GM12878 (cell line): ENCODE data around the gene POLR1H. TPM values are rescaled to one million over a fixed set of nuclear protein-coding genes. Genes with fewer than 3 reads are reported as not detected.
"Not testable (repeated sequence)": the region's sequence is repeated elsewhere in the genome, so short reads cannot be mapped to it uniquely, and the experiment has no call there.

Experiments used
- ATAC-seq: fragments of 200-7000 bp; cut with Tn5 transposase; 3 replicates; pipeline ENCODE4 v1.9.1; 2020; ENCODE audit warnings: mild to moderate bottlenecking, moderate library complexity
- BruUV-seq: library from RNA; stranded (reverse); fragments of 400-500 nt; replicated peaks from 2 replicates; lab custom pipeline; 2021; lab: Mats Ljungman, UMichigan
- CTCF ChIA-PET: fragments of 300-600 bp; sonication (Branson Sonifier 250); formaldehyde crosslinking; extraction: SDS; loops from one replicate; lab custom pipeline; 2021; ENCODE audit warnings: inconsistent platforms; lab: Yijun Ruan, JAX
- POLR2A ChIA-PET: fragments of 350-600 bp; formaldehyde crosslinking; extraction: SDS; loops from one replicate; lab custom pipeline; 2021; ENCODE audit warnings: inconsistent platforms; lab: Charles Lee
- RAD21 ChIA-PET: fragments of 300-600 bp; sonication (Branson Sonifier 250); formaldehyde crosslinking; loops from one replicate; lab custom pipeline; 2023; ENCODE audit warnings: antibody characterized with exemption; ENCODE audit not compliant: unreplicated experiment; lab: Charles Lee
- SMC1A ChIA-PET: fragments of 300-600 bp; sonication (Branson Sonifier 250); formaldehyde crosslinking; loops from one replicate; lab custom pipeline; 2023; ENCODE audit not compliant: unreplicated experiment, uncharacterized antibody; lab: Charles Lee
- DNase-seq: peaks from one replicate; pipeline ENCODE4 v3.0.0-alpha.2; 2011; ENCODE audit warnings: low read depth, low spot score
- FAIRE-seq: peaks from 3 replicates; lab custom pipeline; 2011; peaks lifted over from hg19 to GRCh38; lab: Jason Lieb, UNC
- H2AFZ ChIP-seq: 2 replicates; pipeline ENCODE4 v1.6.0; 2011; ENCODE audit warnings: low read depth, low read length, control low read depth; ENCODE audit not compliant: control insufficient read depth
- H3K27ac ChIP-seq: 2 replicates; pipeline ENCODE4 v1.5.1; 2011; ENCODE audit warnings: control low read depth; ENCODE audit not compliant: control insufficient read depth, insufficient read depth
- H3K27me3 ChIP-seq, 2 experiments: replicated peaks in 1 of 2; 2 replicates each; pipeline versions ENCODE4 v1.6.0 to v1.6.1; 2011; ENCODE audit warnings: low read length in 1 of 2; ENCODE audit not compliant: control insufficient read depth in 2 of 2, insufficient read depth in 2 of 2
- H3K36me3 ChIP-seq, 2 experiments: 2 replicates each; pipeline ENCODE4 v1.5.1; 2011; ENCODE audit warnings: low read length in 1 of 2; ENCODE audit not compliant: control insufficient read depth in 2 of 2, insufficient read depth in 2 of 2
- H3K4me1 ChIP-seq: 2 replicates; pipeline ENCODE4 v1.6.1; 2011; ENCODE audit warnings: mild to moderate bottlenecking, low read length, moderate library complexity, mixed read lengths; ENCODE audit not compliant: control insufficient read depth, insufficient read depth
- H3K4me2 ChIP-seq: 2 replicates; pipeline ENCODE4 v1.6.0; 2011; ENCODE audit warnings: control low read depth; ENCODE audit not compliant: control insufficient read depth, insufficient read depth
- H3K4me3 ChIP-seq: fragments of 200-600 bp; sonication (generic); 2 replicates; pipeline ENCODE4 v1.5.1; 2016
- H3K79me2 ChIP-seq: 2 replicates; pipeline ENCODE4 v1.6.0; 2011; ENCODE audit warnings: low read length; ENCODE audit not compliant: control insufficient read depth, insufficient read depth
- H3K9ac ChIP-seq: 2 replicates; pipeline ENCODE4 v1.8.0; 2011; ENCODE audit warnings: low read length, control low read depth, mixed read lengths; ENCODE audit not compliant: control insufficient read depth, insufficient read depth
- H3K9me3 ChIP-seq: replicated peaks from 3 replicates; pipeline ENCODE4 v1.5.1; 2011; ENCODE audit warnings: mild to moderate bottlenecking, low read length; ENCODE audit not compliant: control insufficient read depth, insufficient read depth
- H4K20me1 ChIP-seq: 2 replicates; pipeline ENCODE4 v1.6.0; 2011; ENCODE audit not compliant: control insufficient read depth, insufficient read depth
- SMAD1 ChIP-seq: fragments of 450-650 bp; IDR thresholded peaks from 2 replicates; pipeline ENCODE4 v1.6.1; 2018; ENCODE audit warnings: mild to moderate bottlenecking, low read depth; ENCODE audit not compliant: partially characterized antibody
- WGBS: methylation state at CpG from one replicate; pipeline ENCODE4 v1.1.6; 2016; ENCODE audit warnings: low lambda C conversion rate; ENCODE audit not compliant: insufficient replicate concordance, insufficient coverage; ENCODE audit errors: missing lambda C conversion rate; 5-methylcytosine and 5-hydroxymethylcytosine counted together
- in situ Hi-C: fragments of 300-500 bp; cut with MboI; formaldehyde crosslinking; loops from 9 replicates; pipeline ENCODE4 v1.14.3; 2018; ENCODE audit warnings: mixed read lengths
- intact Hi-C: fragments of 100-400 bp; cut with micrococcal nuclease; formaldehyde crosslinking; loops from one replicate; pipeline ENCODE4 v1.14.2; 2022; ENCODE audit not compliant: unreplicated experiment
- polyA plus RNA-seq, 11 experiments: library from polyadenylated mRNA; depleted of rRNA in 4 of 11; unstranded in 6 of 11; stranded (reverse) in 5 of 11; fragments of >200 nt; fragmentation: Nextera tagmentation in 4 of 11; fragmentation: Illumina TruSeq in 1 of 11; extraction: Ambion mirVana in 4 of 11; extraction: Trizol in 1 of 11; gene quantifications; 1 replicate in 1 of 11; 2 replicates in 10 of 11; pipeline versions ENCODE4 v1.2.1 to v1.2.3, GENCODE V29; 2011 to 2016; ENCODE audit warnings: inconsistent platforms in 2 of 11, missing spikeins in 2 of 11, low read depth in 1 of 11
- total RNA-seq, 4 experiments: library from RNA; depleted of rRNA in 3 of 4; stranded (reverse); fragments of >200 nt in 3 of 4; fragmentation: Illumina TruSeq in 1 of 4; extraction: Trizol in 1 of 4; gene quantifications; 2 replicates each; pipeline versions ENCODE4 v1.2.1 to v1.2.3, GENCODE V29; 2013 to 2021

The POLR1H gene
- total and polyA plus RNA-seq, 10 of the 15 experiments (the other 5 are each of a cell fraction or from before 2014, with no cell fraction given) = 50.6 to 160 (median 77.7) TPM

- H3K4me3 ChIP-seq, H3K27me3 ChIP-seq, H3K27ac ChIP-seq, H3K9ac ChIP-seq, H3K36me3 ChIP-seq, DNase-seq, BruUV-seq, in situ Hi-C loops, H3K79me2 ChIP-seq, CTCF ChIA-PET, POLR2A ChIA-PET, intact Hi-C loops, H4K20me1 ChIP-seq, H3K4me1 ChIP-seq, H2AFZ ChIP-seq, H3K4me2 ChIP-seq, RAD21 ChIA-PET, ATAC-seq, H3K9me3 ChIP-seq, FAIRE-seq: not testable (repeated sequence)
- SMC1A ChIA-PET = interaction anchor here (1.0 to 1.1 kb wide), 2 partner anchors 9 to 184 kb away, joined by 3 read pairs; no protein-coding TSS in a partner anchor
- WGBS = 95% methylated on average over 5 of the region's 5 CpGs
These were observed 27.6 kb upstream of the POLR1H start for GRCh38 chr6:30033440-30033839.

- FAIRE-seq (no peak), DNase-seq (no peak), ATAC-seq (no peak)
- no peaks in the 10 kb centered on the region for H3K9me3 ChIP-seq
- H4K20me1 ChIP-seq = no peaks in the 10 kb centered on the region
- H2AFZ ChIP-seq = no peak overlapping the region
- H3K4me1 ChIP-seq = no peaks in the 10 kb centered on the region
- H3K79me2 ChIP-seq = no peaks in the 10 kb centered on the region
- intact Hi-C loops (no loop called here), in situ Hi-C loops (no loop called here)
- H3K4me3 ChIP-seq = no peak overlapping the region
- SMC1A ChIA-PET = interaction anchor here (0.8 kb wide), 1 partner anchor 330 kb away, joined by 3 read pairs; no protein-coding TSS in a partner anchor
- POLR2A ChIA-PET = no interaction called here
- RAD21 ChIA-PET = no interaction called here
- no peak for TF ChIP-seq SMAD1
- no peak overlapping the region for H3K27ac ChIP-seq
- no peak overlapping the region for H3K4me2 ChIP-seq
- peaks cover 0 to 3% of the 10 kb centered on the region in 2 experiments; a peak in 1 of 4 replicates for H3K36me3 ChIP-seq
- H3K9ac ChIP-seq = no peak overlapping the region
- no peaks in the 10 kb centered on the region for H3K27me3 ChIP-seq
- no TSS peak for BruUV-seq
- WGBS = 92% methylated on average over 1 of the region's 1 CpG
- CTCF ChIA-PET = interaction anchor here (1.3 to 2.6 kb wide), 5 partner anchors 10 to 187 kb away, joined by 3 to 10 read pairs (median 7); no protein-coding TSS in a partner anchor
These were observed 25.3 kb upstream of the POLR1H start for GRCh38 chr6:30035784-30036183.
